ENCODE data around the gene ENG.
"Not testable (repeated sequence)": the region's sequence is repeated elsewhere in the genome, so short reads cannot be mapped to it uniquely, and the experiment has no call there.

ENG gene

DNA sequence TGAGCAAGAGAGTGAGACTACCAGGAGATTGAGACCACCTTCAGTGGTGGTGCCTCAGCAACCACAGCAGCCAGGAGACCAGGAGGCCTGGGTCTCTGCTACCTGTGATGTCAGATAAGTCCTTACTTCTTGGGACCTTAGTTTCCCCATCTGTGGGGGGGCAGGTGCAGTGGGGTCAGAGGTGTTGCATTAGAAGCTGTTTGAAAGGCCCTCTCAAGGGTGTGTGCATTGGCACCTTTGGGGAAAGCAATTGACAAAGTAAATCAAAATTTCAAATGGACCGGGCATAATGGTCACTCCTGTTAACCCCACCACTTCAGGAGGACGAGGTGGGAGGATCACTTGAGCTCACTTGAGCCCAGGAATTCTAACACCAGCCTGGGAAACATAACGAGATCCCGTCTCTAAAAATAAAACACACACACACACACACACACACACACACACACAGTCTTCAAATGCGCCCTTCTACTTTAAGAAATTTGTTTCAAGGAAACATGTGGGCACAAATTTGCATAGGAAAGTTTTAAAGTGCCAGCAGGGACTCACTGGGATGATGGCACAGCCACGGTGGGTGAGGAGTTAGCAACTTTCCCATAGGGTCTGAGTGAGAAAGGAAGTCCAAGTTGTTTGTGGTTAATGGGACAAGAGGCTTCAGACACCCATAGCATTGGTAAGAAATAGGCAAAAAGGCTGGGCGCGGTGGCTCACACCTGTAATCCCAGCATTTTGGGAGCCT lies 24.4 kb upstream of the ENG start:
- DNase-seq (ENCODE audit: low spot score): no peak

- no peak for DNase-seq (ENCODE audit: low spot score)
These were observed 23.7 kb upstream of the ENG start for GRCh38 chr9:127878001-127878651.

- DNase-seq (ENCODE audit: low spot score): peak; percentile 49
These were observed 23.1 kb upstream of the ENG start, which contains the start of gene AK1 for GRCh38 chr9:127877566-127877998. AK1 (minus strand) TSS chr9:127877675; CDS start chr9:127874617, 3,058 bp downstream.

DNA sequence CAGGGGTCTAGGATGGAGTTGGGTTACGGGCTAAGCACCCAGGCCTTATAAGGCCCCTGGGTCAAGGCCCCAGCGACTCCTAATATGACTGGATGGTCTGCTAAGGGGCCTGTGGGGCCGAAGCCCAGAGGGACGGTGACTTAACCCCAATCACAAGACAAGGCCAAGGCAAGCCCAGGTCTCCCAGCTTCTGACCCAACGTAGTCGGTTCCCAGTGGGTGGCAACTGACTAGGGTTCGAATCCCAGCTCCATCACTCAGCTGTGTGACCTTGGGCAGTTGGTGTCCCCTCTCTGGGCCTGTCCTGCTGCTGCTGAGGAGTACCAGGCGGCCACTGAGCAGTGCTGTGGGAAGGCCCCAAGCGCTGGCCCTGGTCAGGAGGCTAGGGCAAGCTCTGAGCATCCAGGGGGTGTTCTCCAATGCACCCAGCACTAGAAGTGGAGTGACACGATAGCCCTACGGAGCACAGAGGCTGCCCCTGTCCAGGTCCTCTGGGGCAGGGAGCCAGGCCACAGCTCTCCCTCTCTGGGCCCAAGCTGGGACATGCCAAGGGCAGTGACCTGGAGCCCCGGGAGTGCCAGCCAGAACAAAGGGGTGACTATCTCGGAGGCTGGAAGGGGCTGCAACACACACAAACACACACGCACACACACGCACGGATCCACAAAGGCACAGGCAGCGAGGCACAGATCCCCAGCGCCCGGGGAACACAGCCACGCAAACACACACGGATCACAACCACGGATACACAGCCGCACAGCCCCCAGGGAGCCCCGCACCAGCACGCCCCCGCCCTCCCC lies 22.5 kb upstream of the ENG start:
- DNase-seq (ENCODE audit: low spot score): peak; percentile 32

DNA sequence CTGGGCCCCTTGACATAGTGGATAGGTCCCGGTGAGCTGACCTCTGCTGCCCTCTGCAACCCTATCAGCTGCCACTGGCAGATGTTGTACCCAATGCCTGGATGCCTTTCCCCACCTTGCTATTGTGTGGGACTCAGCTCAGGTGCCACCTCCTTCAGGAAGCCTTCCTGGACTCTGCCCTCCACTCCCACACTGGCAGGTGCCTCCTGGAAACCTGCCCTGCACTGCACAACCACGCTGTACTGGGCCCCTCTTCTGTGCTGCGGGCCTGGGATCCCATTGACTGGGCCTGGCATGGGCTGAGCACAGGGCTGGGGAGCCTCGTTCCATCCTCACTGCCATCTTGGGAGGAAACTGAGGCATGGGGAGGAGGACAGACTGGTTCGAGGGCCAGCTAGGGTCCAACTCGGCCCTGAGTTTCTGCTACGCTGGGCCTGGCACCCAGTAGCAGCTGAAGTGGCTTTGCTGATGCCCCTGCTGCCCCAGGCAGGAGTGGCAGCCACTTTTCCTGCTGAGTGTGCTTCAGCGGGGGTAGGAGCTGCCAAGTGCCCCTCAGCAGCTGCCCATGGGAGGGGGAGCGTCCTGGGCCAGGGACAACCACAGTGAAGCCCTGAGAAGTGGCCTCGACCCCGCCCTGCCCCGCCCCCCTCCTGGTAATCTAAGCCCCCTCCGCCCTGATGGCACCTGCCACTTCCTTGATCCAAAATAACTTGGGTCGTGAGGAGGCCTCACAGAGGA lies 21.7 kb upstream of the ENG start:
- DNase-seq (ENCODE audit: low spot score): peak; percentile 33

GRCh38 chr9:127875306-127875966 lies 21.0 kb upstream of the ENG start:
- DNase-seq (ENCODE audit: low spot score): no peak

DNA sequence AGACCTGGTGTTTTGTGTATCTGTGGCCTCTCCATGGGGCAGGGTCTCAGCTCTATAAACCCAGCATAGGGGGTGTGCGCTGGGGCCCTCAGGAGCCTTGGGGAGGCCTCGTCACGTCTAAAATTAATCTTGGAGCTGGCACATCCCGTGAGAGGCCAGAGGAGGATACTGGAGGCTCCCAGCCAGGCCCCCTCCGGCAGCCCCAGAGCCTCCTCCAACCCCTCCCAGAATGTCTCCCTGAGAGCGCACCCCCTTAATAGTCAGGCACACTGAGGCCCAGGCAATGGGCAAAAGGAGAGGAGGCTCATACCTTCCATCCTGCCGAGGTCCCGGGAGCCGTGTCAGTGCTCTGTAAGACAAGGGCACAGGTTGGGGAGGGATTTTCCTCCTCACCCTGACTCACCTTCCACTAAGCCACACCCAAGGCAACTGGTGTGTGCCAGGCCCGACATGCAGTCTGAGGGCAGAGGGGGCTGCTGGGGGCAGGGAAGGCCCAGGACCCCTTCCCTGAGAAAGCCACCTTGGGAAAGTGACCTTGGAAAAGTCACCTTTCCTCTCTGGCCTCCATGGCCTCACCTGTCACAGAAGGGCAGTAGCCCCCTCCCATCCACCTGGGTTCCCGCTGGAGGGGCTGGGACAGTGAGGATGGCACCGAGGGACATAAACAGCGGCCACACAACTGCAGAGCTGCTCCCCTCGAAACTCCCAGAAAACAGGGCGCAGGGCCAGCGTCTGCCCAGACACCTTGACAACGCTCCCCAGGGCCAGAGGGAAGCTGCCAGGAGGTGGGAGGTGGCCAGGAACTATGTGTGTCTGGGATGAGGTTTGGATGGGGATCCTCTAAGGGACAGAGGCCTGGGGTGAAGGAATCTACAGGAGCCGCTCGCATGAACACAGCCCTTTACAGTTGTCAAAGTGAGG lies 20.1 kb upstream of the ENG start:
- no peak for DNase-seq (ENCODE audit: low spot score)

- DNase-seq (ENCODE audit: low spot score): no peak
These were observed 19.4 kb upstream of the ENG start for GRCh38 chr9:127873886-127874285.

DNA sequence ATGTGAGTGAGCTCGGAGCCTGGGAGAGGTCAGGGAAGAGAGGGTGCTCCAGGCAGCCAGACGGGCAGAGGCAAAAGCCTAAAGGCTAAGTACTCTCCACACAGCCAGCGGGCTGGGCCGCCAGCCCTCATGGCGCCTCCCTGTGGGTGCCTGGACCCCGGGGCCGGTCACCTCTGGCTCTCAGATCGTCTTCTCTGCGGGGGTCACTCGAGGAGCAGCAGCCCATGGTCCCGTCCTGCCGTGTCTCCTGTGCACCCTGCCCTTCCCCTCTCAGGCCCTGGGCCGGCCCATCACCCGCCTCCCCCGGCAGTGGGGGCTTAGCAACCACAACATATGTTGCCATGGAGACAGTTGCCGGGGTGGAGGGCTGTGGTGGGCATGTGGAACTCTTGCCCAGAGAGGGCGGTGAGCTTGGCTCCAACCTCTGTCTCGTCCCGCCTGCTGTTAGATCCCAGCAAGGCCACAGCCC lies 18.8 kb upstream of the ENG start:
- no peak for DNase-seq (ENCODE audit: low spot score)

DNA sequence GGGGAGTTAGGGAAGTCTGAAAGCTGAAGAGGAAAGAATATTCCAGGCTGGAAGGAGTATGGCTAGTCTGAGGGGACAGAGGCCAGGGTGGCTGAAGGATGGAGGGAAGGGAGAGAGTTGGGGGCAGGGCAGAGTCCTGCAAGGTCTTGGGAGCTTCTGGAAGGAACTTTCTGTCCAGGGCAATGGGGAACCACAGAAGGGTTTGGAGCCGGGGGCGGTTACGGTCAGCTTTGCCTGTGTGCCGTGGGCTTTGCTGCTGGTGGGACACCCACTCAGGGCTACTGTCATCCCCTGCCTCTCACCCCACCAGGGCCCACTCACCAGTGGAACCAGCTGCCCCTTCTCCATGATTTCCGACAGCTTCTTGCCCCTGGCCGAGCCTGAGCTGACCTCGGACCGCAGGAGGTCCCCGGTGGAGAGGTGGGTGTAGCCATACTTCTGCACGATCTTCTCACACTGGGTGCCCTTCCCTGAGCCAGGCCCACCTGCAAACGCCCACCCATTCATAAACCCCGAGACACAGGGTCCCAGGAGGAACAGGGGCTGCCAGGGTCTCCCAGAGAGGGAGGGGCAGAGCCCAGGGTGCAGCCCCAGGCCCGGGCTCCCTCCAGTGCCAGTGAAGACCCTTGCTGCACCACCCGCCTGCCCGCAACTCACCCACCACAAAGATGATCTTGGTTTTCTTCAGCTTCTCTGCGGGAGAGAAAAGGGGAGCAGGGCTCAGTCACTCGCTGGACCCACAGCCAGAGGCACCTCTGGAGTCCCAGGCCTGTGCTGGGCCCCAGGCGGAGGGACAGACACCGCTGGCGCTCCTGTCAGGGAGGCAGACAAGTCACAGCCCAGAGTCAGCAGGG lies 18.1 kb upstream of the ENG start:
- no peak for DNase-seq (ENCODE audit: low spot score)

DNA sequence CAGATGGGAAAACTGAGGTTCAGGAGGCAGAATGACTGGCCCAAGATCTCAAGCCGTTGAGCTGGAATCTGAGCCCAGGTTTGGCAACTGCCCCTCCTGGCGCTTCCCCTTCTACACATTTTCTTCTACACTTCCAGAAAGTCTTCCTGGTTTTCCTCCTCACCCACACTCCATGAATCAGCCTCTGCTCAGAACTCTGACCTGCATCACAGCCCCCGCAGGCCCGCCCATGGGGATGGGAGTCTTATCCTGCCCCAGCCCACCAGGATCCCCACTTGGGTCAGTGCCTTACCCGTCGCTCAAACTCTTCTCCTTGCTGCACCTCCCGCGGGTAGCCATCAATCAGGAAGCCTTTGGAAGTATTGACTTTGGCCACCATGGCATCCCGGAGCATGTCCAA lies 17.1 kb upstream of the ENG start:
- DNase-seq (ENCODE audit: low spot score): no peak

DNA sequence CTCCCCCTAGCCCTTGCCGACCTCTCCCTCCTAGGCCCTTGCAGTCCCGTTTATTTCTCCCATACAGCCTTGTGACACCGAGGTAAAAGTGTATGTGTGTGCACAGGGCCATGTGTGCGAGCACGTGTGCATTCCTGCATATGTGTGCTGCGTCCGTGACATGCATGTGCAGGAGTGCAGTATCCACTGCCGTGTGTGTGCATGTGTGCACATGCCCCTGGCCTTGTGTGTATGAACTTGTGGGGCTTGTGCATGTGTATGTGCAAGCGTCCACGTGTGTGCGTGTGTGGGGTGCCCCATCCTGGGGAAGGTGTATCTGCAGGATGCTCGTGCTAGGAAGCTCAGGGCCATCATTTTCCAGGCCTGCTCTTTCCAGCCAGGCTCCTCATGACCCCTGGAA lies 16.4 kb upstream of the ENG start:
- no peak for DNase-seq (ENCODE audit: low spot score)

GRCh38 chr9:127870153-127870491 lies 15.7 kb upstream of the ENG start:
- DNase-seq (ENCODE audit: low spot score): not testable (repeated sequence)

GRCh38 chr9:127869310-127870152 lies 15.1 kb upstream of the ENG start:
- DNase-seq (ENCODE audit: low spot score): peak; percentile 92

- DNase-seq (ENCODE audit: low spot score): no peak
These were observed 13.9 kb upstream of the ENG start for GRCh38 chr9:127868278-127868902.

DNA sequence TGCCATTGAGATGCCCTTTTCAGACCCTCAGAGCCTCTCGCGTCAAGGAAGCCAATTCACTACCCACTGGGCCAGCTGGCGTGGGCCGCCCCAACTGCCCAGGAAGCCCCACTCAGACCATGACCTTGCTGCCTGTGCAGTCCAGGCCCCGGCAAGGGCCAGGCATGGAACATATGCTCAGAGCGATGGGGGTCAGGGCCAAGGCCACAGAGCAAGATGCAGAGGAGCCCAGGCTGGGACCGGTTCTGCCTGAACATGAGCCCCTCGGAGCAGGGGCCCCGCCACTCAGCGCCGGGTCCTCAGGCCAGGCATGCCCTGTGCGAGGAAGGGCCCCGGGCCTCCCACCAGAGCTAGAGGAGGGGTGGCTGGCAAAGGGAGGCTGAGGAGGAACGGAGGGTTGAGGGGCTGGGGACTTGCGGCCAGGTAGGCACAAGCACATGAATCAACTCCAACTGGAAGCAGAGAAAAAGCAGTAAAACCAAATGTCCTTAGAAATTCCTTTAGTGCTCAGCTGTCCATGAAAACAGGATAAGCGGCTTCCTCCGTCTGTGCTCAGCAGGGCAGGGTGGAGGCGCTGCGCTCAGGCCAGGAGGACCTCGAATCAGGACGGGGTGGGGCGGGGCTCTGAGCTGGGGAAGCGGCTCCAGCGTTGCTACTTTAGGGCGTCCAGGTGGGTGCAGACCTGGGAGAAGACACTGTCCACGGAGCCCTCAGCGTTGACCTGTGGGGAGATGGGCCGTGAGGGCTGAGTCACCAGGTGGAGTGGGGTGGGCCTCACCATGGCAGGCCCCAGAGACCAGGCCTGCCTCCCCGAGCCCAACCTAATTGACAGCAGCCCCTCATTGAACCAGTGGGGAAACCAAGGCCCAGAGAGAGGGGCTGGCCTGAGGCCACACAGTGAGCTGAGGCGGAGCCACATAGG lies 13.2 kb upstream of the ENG start:
- DNase-seq (ENCODE audit: low spot score): no peak

DNA sequence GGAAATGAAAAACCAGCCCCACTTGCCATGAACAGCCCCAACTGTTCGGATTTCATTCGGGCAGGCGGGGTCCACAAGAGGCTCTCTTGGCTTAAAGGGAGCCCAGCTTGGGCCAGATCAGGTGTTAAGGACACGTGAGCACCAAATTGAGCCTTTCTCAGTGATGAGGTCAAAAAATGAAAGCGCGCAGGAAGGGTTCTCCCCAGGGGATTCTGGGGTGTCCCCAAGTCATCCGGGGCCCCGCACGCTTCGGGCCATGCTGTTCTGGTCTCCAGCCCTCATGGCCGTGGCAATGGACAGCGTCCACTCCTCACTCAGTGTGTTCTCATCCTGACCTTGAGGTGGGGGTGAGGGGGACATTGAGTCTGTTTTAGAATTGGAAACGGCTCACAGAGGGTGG lies 12.1 kb upstream of the ENG start:
- DNase-seq (ENCODE audit: low spot score): no peak

Data from hematopoietic multipotent progenitor cell treated with erythropoietin and hydrocortisone succinate and interleukin-3 and kit ligand, for 17 days (in vitro differentiated cells).